Measurements from ENCODE around the gene PPP2R5C.

Gene PPP2R5C

GRCh38 chr14:101772770-101773169, 11.3 kb downstream of the PPP2R5C start:
- in situ Hi-C loops (cut with HindIII; ENCODE audit: low pct_ligation_motif_present, low pct_unique_long_range_greater_than_20kb, low sequenced_read_pairs): no loop called here
- no peak for DNase-seq

GRCh38 chr14:101773378-101773777, 11.9 kb downstream of the PPP2R5C start:
- in situ Hi-C loops (cut with HindIII; ENCODE audit: low pct_ligation_motif_present, low pct_unique_long_range_greater_than_20kb, low sequenced_read_pairs): no loop called here

GRCh38 chr14:101774006-101774795, 12.7 kb downstream of the PPP2R5C start:
- in situ Hi-C loops (cut with HindIII; ENCODE audit: low pct_ligation_motif_present, low pct_unique_long_range_greater_than_20kb, low sequenced_read_pairs): no loop called here
- no peak for DNase-seq

More at GRCh38 chr14:101773378-101773777, 11.9 kb downstream of the PPP2R5C start:
- no peak for DNase-seq

- in situ Hi-C loops (cut with HindIII; ENCODE audit: low pct_ligation_motif_present, low pct_unique_long_range_greater_than_20kb, low sequenced_read_pairs): no loop called here
- no peak for DNase-seq
Measured at GRCh38 chr14:101774814-101775213, 13.3 kb downstream of the PPP2R5C start.

- DNase-seq: no peak
Measured at GRCh38 chr14:101775826-101776225, 14.3 kb downstream of the PPP2R5C start.

GRCh38 chr14:101776344-101776743, 14.8 kb downstream of the PPP2R5C start:
- no peak for DNase-seq
- in situ Hi-C loops (cut with HindIII; ENCODE audit: low pct_ligation_motif_present, low pct_unique_long_range_greater_than_20kb, low sequenced_read_pairs): no loop called here

More at GRCh38 chr14:101775826-101776225, 14.3 kb downstream of the PPP2R5C start:
- in situ Hi-C loops (cut with HindIII; ENCODE audit: low pct_ligation_motif_present, low pct_unique_long_range_greater_than_20kb, low sequenced_read_pairs): no loop called here

- no peak for DNase-seq
- in situ Hi-C loops (cut with HindIII; ENCODE audit: low pct_ligation_motif_present, low pct_unique_long_range_greater_than_20kb, low sequenced_read_pairs): no loop called here
Measured at GRCh38 chr14:101780390-101780789, 18.9 kb downstream of the PPP2R5C start.

- in situ Hi-C loops (cut with HindIII; ENCODE audit: low pct_ligation_motif_present, low pct_unique_long_range_greater_than_20kb, low sequenced_read_pairs): no loop called here
- no peak for DNase-seq
Measured at GRCh38 chr14:101780887-101781239, 19.4 kb downstream of the PPP2R5C start.

GRCh38 chr14:101781240-101782061, 19.9 kb downstream of the PPP2R5C start:
- in situ Hi-C loops (cut with HindIII; ENCODE audit: low pct_ligation_motif_present, low pct_unique_long_range_greater_than_20kb, low sequenced_read_pairs): no loop called here
- peak; percentile 9 for DNase-seq

GRCh38 chr14:101783260-101784016, 21.9 kb downstream of the PPP2R5C start:
- in situ Hi-C loops (cut with HindIII; ENCODE audit: low pct_ligation_motif_present, low pct_unique_long_range_greater_than_20kb, low sequenced_read_pairs): no loop called here
- no peak for DNase-seq

- DNase-seq: no peak
- in situ Hi-C loops (cut with HindIII; ENCODE audit: low pct_ligation_motif_present, low pct_unique_long_range_greater_than_20kb, low sequenced_read_pairs): no loop called here
Measured at GRCh38 chr14:101784631-101785030, 23.1 kb downstream of the PPP2R5C start.

- DNase-seq: no peak
- in situ Hi-C loops (cut with HindIII; ENCODE audit: low pct_ligation_motif_present, low pct_unique_long_range_greater_than_20kb, low sequenced_read_pairs): no loop called here
Measured at GRCh38 chr14:101788016-101788635, 26.6 kb downstream of the PPP2R5C start.

- DNase-seq: no peak
- in situ Hi-C loops (cut with HindIII; ENCODE audit: low pct_ligation_motif_present, low pct_unique_long_range_greater_than_20kb, low sequenced_read_pairs): no loop called here
Measured at GRCh38 chr14:101789222-101789621, 27.7 kb downstream of the PPP2R5C start.

GRCh38 chr14:101790232-101790631, 28.7 kb downstream of the PPP2R5C start:
- DNase-seq: no peak
- in situ Hi-C loops (cut with HindIII; ENCODE audit: low pct_ligation_motif_present, low pct_unique_long_range_greater_than_20kb, low sequenced_read_pairs): no loop called here

- DNase-seq: peak; percentile 44
- in situ Hi-C loops (cut with HindIII; ENCODE audit: low pct_ligation_motif_present, low pct_unique_long_range_greater_than_20kb, low sequenced_read_pairs): no loop called here
Measured at GRCh38 chr14:101791919-101792572, 30.5 kb downstream of the PPP2R5C start.

- in situ Hi-C loops (cut with HindIII; ENCODE audit: low pct_ligation_motif_present, low pct_unique_long_range_greater_than_20kb, low sequenced_read_pairs): no loop called here
- DNase-seq: no peak
Measured at GRCh38 chr14:101796016-101796415, 34.5 kb downstream of the PPP2R5C start.

GRCh38 chr14:101796479-101796878, 35.0 kb downstream of the PPP2R5C start:
- in situ Hi-C loops (cut with HindIII; ENCODE audit: low pct_ligation_motif_present, low pct_unique_long_range_greater_than_20kb, low sequenced_read_pairs): no loop called here
- DNase-seq: no peak

- in situ Hi-C loops (cut with HindIII; ENCODE audit: low pct_ligation_motif_present, low pct_unique_long_range_greater_than_20kb, low sequenced_read_pairs): no loop called here
- no peak for DNase-seq
Measured at GRCh38 chr14:101797856-101798255, 36.3 kb downstream of the PPP2R5C start.
